ENCODE measurements around the gene OR2F2. TPM values are rescaled to one million over a fixed set of nuclear protein-coding genes. Genes with fewer than 3 reads are reported as not detected.

OR2F2 gene
- total RNA-seq, 1 donor from 2014 or later = not detected

DNA sequence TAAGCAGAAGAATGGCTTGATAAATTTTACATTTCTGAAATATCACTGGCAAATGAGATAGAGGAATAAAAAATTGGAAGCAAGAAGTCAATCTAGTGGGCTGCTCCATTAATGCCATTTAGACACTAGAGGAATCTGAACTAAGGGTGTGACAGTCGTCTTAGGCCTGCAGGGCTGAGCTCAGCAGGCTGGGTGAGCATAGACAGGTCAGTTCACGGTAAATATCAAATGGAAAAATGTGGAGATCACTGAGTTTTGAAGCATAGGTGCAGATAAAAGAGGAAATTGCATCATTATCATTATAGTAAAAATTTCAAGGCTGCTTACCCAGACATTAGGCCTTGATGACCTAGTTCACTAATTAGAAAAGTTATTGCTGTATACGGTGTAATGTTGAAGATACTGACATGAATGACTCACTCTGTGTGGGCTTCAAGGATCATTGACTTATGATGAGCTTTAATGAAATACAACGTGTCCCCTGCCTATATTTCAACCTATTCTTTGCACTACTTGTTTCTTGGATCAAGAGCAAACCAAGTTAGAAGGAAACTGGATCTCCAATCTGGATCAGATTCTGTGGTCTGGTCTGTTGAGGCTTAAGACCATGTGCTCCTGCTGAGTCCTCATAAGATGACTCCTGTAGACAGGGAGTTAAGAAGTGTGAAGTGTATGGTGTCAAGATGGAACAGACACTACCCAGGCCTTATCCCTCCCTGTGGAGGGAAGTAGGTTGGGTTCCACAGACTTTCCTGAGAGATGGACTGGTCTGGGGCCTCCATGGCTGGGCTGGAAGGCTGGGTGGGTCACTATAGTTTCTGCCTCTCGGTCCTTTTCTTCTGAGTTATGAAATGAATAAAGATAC lies 3.6 kb downstream of the OR2F2 start:
- H3K4me3 ChIP-seq (ENCODE audit: low read depth, low read length) = no peak overlapping the region
- no peak for TF ChIP-seq CTCF (conservative IDR thresholded peaks at IDR 0.05; ENCODE audit: low read depth, low read length)
- no peak for DNase-seq (ENCODE audit: low read depth)

DNA sequence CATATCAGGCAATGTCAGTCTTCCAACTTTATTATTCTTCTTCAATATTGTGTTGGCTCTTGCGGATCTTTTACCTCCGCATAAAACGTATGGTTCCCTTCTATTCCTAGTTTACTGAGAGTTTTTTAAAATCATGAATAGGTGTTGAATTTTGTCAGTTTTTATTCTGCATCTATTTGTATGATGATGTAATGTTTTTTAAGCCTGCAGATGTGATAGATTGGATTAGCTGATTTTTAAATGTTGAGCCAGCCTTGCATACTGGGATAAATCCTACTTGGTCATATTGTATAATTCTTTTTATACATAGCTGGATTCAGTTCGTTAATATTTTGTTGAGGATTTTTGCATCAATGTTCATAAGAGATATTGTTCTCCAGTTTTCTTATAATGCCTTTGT lies 10.4 kb downstream of the OR2F2 start:
- no peak for DNase-seq (ENCODE audit: low read depth)
- no peak overlapping the region for H3K4me3 ChIP-seq (ENCODE audit: low read depth, low read length)
- TF ChIP-seq CTCF (conservative IDR thresholded peaks at IDR 0.05; ENCODE audit: low read depth, low read length) = no peak

- no peak overlapping the region for H3K4me3 ChIP-seq (ENCODE audit: low read depth, low read length)
- no peak for TF ChIP-seq CTCF (conservative IDR thresholded peaks at IDR 0.05; ENCODE audit: low read depth, low read length)
- no peak for DNase-seq (ENCODE audit: low read depth)
Measured at GRCh38 chr7:143947111-143947510, 12.1 kb downstream of the OR2F2 start.

- no peak overlapping the region for H3K4me3 ChIP-seq (ENCODE audit: low read depth, low read length)
- no peak for TF ChIP-seq CTCF (conservative IDR thresholded peaks at IDR 0.05; ENCODE audit: low read depth, low read length)
- no peak for DNase-seq (ENCODE audit: low read depth)
Measured at GRCh38 chr7:143948733-143949132, 13.7 kb downstream of the OR2F2 start.

DNA sequence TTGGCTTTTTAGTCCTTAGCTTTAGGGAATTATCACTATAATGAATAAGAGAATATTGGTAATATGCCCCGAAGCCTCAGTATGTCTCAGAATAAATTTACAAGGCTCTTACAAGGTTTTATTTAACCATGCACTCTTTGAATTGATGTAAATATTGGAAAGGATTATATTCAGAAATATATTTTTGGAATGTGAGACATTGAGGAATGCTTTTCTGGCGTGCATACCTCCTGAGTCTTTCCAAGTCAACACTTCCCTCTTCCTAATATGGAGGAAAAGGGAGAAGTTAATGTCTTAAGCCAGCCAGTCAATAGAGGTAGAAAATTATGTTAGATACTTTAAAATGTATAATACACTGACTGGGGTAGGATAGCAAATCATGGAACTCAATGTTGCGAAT lies 18.4 kb downstream of the OR2F2 start:
- TF ChIP-seq CTCF (conservative IDR thresholded peaks at IDR 0.05; ENCODE audit: low read depth, low read length) = no peak
- H3K4me3 ChIP-seq (ENCODE audit: low read depth, low read length) = no peak overlapping the region
- no peak for DNase-seq (ENCODE audit: low read depth)

DNA sequence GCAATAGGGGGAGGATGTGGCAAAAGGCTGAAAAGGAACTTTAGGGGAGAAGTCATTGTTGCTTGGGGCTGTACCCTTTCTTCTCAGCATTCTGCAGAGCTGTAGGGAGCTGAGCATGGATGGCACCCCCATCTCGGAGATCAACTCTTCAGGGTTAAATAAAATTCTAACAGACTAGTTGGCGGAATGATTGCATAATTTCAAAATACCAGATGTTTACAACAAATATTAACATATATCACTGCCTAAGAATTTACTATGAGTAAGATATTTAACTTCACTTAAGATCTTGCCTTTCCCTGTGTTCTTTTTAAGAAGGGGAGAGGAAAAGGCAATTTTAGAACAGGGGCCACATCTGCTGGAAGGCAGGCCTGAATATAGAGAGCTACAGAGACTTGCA lies 19.1 kb downstream of the OR2F2 start:
- DNase-seq (ENCODE audit: low read depth) = no peak
- TF ChIP-seq CTCF (conservative IDR thresholded peaks at IDR 0.05; ENCODE audit: low read depth, low read length) = no peak
- no peak overlapping the region for H3K4me3 ChIP-seq (ENCODE audit: low read depth, low read length)

DNA sequence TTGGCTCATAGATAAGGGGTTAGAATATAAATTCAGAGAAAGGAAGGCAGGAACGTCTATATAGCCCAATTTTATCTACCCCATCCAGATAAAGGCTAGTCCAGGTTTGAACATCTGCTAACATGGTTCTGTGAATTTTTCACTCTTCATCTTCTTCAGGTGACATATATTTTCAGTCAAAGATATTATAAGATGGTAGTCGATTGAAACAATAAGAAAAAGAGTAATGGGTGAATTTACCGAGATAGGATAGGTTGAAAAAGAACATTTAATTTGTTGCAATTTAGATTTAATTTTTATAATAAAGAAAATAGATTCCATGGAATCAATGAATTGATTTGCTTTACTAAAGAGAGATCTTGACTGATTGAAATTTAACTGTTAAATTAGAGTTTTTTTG lies 19.5 kb downstream of the OR2F2 start, which contains the start of gene OR2F1:
TSS of gene OR2F1 (plus strand) at position 301 of the 400 bp plus-strand sequence. CDS start 5,127 bp downstream, outside the sequence.
- no peak for TF ChIP-seq CTCF (conservative IDR thresholded peaks at IDR 0.05; ENCODE audit: low read depth, low read length)
- DNase-seq (ENCODE audit: low read depth) = no peak
- H3K4me3 ChIP-seq (ENCODE audit: low read depth, low read length) = no peak within 1 kb of the TSS
